Osteoblast (primary cell): ENCODE measurements around the gene SCAMP1. TPM values are rescaled to one million over a fixed set of nuclear protein-coding genes. Genes with fewer than 3 reads are reported as not detected.

ENCODE experiments used
- DNase-seq: peaks from one replicate; pipeline ENCODE4 v3.0.0; 2011; ENCODE audit warnings: low spot score, mixed read lengths; ENCODE audit not compliant: insufficient read length; ENCODE audit errors: missing footprints
- H2AFZ ChIP-seq: 2 replicates; pipeline ENCODE4 v1.6.0; 2011; ENCODE audit warnings: mild to moderate bottlenecking, low read length
- H3K27ac ChIP-seq: 2 replicates; pipeline ENCODE4 v1.5.1; 2011; ENCODE audit warnings: mild to moderate bottlenecking, low read depth, low read length, moderate library complexity
- H3K27me3 ChIP-seq: 2 replicates; pipeline ENCODE4 v1.6.0; 2012; ENCODE audit warnings: mild to moderate bottlenecking, control low read depth, inconsistent platforms, low read length, moderate library complexity; ENCODE audit not compliant: insufficient read depth
- H3K36me3 ChIP-seq: 2 replicates; pipeline ENCODE4 v1.5.1; 2011; ENCODE audit warnings: mild to moderate bottlenecking, low read length, control low read depth, moderate library complexity; ENCODE audit not compliant: insufficient read depth
- H3K4me1 ChIP-seq: 2 replicates; pipeline ENCODE4 v1.5.1; 2011; ENCODE audit warnings: mild to moderate bottlenecking, low read length, control low read depth, moderate library complexity; ENCODE audit not compliant: insufficient read depth
- H3K4me2 ChIP-seq: 2 replicates; pipeline ENCODE4 v1.6.0; 2011; ENCODE audit warnings: mild to moderate bottlenecking, low read length; ENCODE audit not compliant: insufficient read depth
- H3K4me3 ChIP-seq: fragments of 200-600 bp; sonication (generic); 3 replicates; pipeline ENCODE4 v1.5.1; 2012; ENCODE audit warnings: mild to moderate bottlenecking, low read length, inconsistent platforms; ENCODE audit not compliant: insufficient read depth
- H3K79me2 ChIP-seq: 2 replicates; pipeline ENCODE4 v1.6.0; 2012; ENCODE audit warnings: mild to moderate bottlenecking, low read length, control low read depth, inconsistent platforms; ENCODE audit not compliant: insufficient read depth
- H3K9me3 ChIP-seq: 2 replicates; pipeline ENCODE4 v1.5.1; 2011; ENCODE audit warnings: low read depth, low read length, control low read depth
- H4K20me1 ChIP-seq: 2 replicates; pipeline ENCODE4 v1.6.0; 2012; ENCODE audit warnings: mild to moderate bottlenecking, low read length, control low read depth; ENCODE audit not compliant: insufficient read depth
- CTCF ChIP-seq: IDR thresholded peaks from 2 replicates; pipeline ENCODE4 v1.5.1; 2011; ENCODE audit warnings: mild to moderate bottlenecking, low read depth, low read length, moderate library complexity; ENCODE audit errors: extremely low read depth
- total RNA-seq: library from RNA; depleted of rRNA; stranded (reverse); fragments of >200 nt; gene quantifications from 2 replicates; pipeline ENCODE4 v1.2.3, GENCODE V29; 2012

The SCAMP1 gene
- total RNA-seq, 1 donor = 70.2 TPM

DNA sequence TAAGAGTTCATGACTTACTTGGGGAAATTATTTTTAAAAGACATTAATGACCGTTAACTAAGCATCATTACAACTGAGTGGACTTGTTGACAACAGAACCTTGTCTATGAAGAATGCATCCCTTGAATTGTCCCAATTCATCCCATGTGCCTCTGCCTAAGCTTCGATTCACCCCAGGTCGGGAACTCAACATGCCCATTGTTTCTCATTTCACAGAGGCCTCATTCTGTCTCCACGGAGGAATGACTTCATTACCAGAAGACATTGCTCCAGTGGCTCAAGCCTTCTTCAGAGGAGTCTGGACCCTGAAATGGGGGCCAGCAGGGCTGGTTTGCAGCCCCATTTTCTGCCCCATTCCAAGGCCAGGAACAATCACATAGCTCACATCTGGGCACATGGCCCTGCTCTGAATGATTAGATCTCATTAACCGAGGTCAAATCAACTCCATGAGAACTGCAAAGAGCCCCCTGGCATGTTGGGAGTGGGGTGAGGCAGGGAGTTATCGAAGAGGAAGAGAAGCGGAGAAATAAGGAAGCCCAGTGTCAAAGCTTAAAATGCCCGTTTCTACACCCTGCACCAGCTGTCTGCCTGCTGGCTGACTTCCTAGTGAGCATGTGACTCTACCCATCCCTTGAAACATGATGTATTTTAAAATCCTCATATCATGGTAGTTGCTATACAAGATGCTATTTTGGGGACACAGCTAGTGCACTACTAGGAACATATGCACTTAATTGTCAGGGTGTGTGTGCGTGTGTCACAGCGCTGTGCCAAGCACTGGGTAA, 150.9 kb downstream of the SCAMP1 start:
- H3K27me3 ChIP-seq = no peaks in the 10 kb centered on the region
- TF ChIP-seq CTCF = no peak
- DNase-seq = no peak
- peaks cover 21% of the 10 kb centered on the region for H3K79me2 ChIP-seq
- H3K4me2 ChIP-seq = no peak overlapping the region
- H3K36me3 ChIP-seq = no peaks in the 10 kb centered on the region
- no peaks in the 10 kb centered on the region for H3K9me3 ChIP-seq
- no peak overlapping the region for H3K27ac ChIP-seq
- H3K4me3 ChIP-seq = no peak overlapping the region
- peaks cover 41% of the 10 kb centered on the region for H3K4me1 ChIP-seq
- no peaks in the 10 kb centered on the region for H4K20me1 ChIP-seq
- H2AFZ ChIP-seq = no peak overlapping the region

- Histone ChIP-seq H3K4me2 (no peak overlapping the region), H2AFZ (no peak overlapping the region), H3K4me3 (no peak overlapping the region), H3K36me3 (no peaks in the 10 kb centered on the region), H3K27ac (no peak overlapping the region), H3K9me3 (no peaks in the 10 kb centered on the region), H3K79me2 (peaks cover 22% of the 10 kb centered on the region), H3K27me3 (no peaks in the 10 kb centered on the region), H3K4me1 (peaks cover 30% of the 10 kb centered on the region), H4K20me1 (no peaks in the 10 kb centered on the region)
- TF ChIP-seq CTCF = no peak
- DNase-seq = no peak
These were observed 152.0 kb downstream of the SCAMP1 start for GRCh38 chr5:78512435-78512834.

- TF ChIP-seq CTCF = no peak
- Histone ChIP-seq H3K27ac (no peak overlapping the region), H3K79me2 (peaks cover 20% of the 10 kb centered on the region), H2AFZ (no peak overlapping the region), H3K9me3 (no peaks in the 10 kb centered on the region), H3K4me2 (no peak overlapping the region), H3K27me3 (no peaks in the 10 kb centered on the region), H3K4me1 (peaks cover 26% of the 10 kb centered on the region), H3K36me3 (no peaks in the 10 kb centered on the region), H3K4me3 (no peak overlapping the region), H4K20me1 (no peaks in the 10 kb centered on the region)
- no peak for DNase-seq
These were observed 153.0 kb downstream of the SCAMP1 start for GRCh38 chr5:78513441-78513840.

DNA sequence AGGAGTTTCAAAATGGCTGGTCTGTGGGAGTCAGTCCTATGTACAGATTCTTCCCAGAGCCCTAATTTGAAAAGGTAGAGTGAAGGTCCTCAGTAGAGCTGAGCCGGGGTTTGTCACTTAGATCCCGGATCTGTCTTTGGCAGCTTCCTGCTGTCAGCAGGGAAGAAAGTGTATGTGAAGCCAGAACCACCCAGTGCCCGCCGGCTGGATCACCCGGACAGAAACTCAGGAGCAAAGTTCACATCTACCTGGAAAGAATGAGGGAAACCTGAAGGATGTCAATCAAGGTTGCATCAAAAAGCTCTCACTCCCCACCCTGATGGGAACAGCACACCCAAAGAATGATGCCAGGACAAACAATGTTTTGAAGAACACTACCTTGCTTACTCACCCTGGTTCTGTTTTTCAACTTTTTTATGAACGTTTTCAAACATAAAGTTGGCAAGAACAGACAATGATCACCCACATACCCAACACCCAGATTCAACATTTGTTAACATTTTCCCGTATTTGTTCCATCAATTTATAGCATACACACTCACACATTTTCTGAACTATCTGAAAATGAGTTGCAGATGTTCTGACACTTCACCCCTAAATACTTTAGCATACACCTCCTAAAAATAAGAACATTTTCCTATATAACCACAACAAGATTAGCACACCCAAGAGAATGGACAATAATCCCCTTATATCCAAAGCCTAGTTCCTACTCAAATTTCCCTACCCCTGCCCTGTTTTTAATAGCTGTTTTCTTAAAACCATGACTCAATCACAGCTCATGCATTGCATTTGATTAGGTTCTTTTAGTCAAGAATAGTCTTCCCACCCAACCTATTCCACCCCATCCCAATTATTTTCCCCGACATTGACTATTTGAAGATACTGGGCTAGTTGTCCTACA, 154.3 kb downstream of the SCAMP1 start:
- Histone ChIP-seq H4K20me1 (no peaks in the 10 kb centered on the region), H3K36me3 (no peaks in the 10 kb centered on the region), H3K4me2 (peak overlapping the region; percentile 11), H3K79me2 (peaks cover 19% of the 10 kb centered on the region), H3K4me3 (no peak overlapping the region), H3K27ac (peak overlapping the region; percentile 57), H3K27me3 (no peaks in the 10 kb centered on the region), H3K9me3 (no peaks in the 10 kb centered on the region), H2AFZ (no peak overlapping the region), H3K4me1 (peaks cover 35% of the 10 kb centered on the region)
- DNase-seq = peak; percentile 89
- no peak for TF ChIP-seq CTCF
